Vagina (tissue), 2 donors: ENCODE results near the gene PCSK2.

Experiments used
- POLR2AphosphoS5 ChIP-seq, 2 donors: sonication (generic); formaldehyde crosslinking; IDR thresholded peaks; one replicate each; pipeline ENCODE4 v1.9.0; 2017; ENCODE audit warnings: antibody characterized with exemption in 2 of 2, mild to moderate bottlenecking in 2 of 2, low read depth in 1 of 2; ENCODE audit not compliant: insufficient read depth in 1 of 2
- TF ChIP-seq, protein P1 (sequence below), 3 experiments: fragments of 450-650 bp in 2 of 3; fragments of 200-600 bp in 1 of 3; sonication (generic) in 1 of 3; IDR thresholded peaks; one replicate each; pipeline ENCODE4 v1.5.1; 2017 to 2019; ENCODE audit warnings: antibody characterized with exemption in 3 of 3, mild to moderate bottlenecking in 2 of 3, moderate library complexity in 2 of 3

- TF ChIP-seq, protein P1, sequence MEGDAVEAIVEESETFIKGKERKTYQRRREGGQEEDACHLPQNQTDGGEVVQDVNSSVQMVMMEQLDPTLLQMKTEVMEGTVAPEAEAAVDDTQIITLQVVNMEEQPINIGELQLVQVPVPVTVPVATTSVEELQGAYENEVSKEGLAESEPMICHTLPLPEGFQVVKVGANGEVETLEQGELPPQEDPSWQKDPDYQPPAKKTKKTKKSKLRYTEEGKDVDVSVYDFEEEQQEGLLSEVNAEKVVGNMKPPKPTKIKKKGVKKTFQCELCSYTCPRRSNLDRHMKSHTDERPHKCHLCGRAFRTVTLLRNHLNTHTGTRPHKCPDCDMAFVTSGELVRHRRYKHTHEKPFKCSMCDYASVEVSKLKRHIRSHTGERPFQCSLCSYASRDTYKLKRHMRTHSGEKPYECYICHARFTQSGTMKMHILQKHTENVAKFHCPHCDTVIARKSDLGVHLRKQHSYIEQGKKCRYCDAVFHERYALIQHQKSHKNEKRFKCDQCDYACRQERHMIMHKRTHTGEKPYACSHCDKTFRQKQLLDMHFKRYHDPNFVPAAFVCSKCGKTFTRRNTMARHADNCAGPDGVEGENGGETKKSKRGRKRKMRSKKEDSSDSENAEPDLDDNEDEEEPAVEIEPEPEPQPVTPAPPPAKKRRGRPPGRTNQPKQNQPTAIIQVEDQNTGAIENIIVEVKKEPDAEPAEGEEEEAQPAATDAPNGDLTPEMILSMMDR (IDR thresholded peaks at IDR 0.05) = no peak
- TF ChIP-seq POLR2AphosphoS5 (IDR thresholded peaks at IDR 0.05; ENCODE audit: insufficient read depth in 1 of 2, low read depth in 1 of 2) = no peak
Measured at GRCh38 chr20:17470973-17471372, 244.1 kb downstream of the PCSK2 start.
